ENCODE measurements around the gene NFE2L3.
A peak's percentile ranks its signal among the peaks of the same experiment; 100 is the strongest.
"Not testable (repeated sequence)": the region's sequence is repeated elsewhere in the genome, so short reads cannot be mapped to it uniquely, and the experiment has no call there.

Gene NFE2L3

DNA sequence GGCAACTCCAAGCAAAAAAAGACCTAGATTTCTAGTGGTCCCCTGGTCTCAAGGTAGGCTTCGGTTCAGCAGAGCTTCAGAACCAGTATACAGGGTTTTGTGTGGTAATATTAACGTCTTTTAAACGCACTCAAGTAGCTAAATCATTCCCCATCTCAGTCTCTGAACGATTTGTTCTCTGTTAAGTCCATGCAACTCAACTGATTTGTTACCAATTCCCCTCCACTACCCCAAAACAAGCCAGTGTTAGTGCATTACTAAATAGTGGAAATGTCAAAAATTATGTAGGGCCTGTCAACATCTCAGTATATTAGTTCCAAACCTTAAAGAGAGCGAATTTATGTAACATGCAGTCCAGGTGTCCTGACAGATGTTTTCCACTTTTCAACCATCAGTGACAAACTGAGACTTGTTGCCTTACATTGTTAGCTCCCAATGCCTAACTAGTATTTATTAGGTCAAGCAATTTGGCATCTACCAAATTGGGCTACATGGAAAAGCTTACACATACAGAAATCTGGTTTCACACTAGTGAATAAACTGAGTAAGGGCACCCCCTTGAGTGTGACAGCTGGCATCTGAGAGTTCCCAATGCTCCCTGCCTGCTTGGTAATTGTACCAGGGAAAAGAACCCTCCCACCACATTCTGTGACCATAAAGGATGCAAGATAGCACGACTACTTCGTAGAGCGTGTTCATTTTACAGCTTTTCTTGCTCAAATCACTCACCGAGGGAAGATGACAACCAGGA lies 36.4 kb downstream of the NFE2L3 start:
- DNase-seq = no peak

GRCh38 chr7:26188957-26189541 lies 37.1 kb downstream of the NFE2L3 start:
- DNase-seq = no peak

DNA sequence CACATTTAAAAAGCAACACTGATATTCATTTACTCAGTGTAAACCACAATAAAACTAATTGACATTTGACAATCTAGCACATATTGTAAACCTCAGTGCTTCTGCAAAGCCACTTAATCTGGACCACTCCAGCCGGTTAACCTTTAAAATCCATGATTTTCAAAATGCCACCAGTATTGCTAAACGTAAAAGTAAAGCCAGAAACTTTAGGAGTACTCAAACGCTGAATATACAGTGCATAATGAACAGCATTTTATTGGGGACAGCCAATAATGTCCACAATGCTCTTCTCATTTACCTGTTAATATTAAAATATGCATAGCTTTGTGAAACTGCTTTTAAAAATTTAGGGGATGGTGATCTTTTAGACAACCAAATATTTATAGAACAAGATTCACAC lies 37.7 kb downstream of the NFE2L3 start:
- DNase-seq = no peak

DNA sequence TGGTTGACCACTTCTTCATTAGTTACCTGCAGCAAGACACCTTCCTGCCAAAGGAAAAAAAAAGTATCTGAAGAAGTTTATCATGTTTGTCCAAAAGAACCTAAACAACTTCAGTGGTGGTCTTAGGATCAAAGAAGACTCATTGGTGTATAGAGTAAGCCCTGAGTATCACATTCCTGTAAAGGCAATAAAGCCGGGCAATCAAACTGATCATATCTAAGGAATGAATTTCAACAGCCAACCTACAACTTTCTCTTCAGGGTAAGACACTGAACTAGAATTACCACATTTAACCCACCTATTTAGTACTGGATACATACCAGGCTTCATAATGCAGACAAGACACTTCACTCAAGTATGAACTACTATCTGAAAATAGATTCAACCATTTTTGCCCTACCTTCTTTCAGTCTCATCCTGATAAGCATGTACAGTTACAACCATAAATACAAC lies 38.4 kb downstream of the NFE2L3 start:
- no peak for DNase-seq

GRCh38 chr7:26191233-26191973 lies 39.4 kb downstream of the NFE2L3 start:
- no peak for DNase-seq

- DNase-seq = no peak
Measured at GRCh38 chr7:26191974-26192479, 40.0 kb downstream of the NFE2L3 start.

GRCh38 chr7:26192485-26193087 lies 40.6 kb downstream of the NFE2L3 start:
- no peak for DNase-seq

DNA sequence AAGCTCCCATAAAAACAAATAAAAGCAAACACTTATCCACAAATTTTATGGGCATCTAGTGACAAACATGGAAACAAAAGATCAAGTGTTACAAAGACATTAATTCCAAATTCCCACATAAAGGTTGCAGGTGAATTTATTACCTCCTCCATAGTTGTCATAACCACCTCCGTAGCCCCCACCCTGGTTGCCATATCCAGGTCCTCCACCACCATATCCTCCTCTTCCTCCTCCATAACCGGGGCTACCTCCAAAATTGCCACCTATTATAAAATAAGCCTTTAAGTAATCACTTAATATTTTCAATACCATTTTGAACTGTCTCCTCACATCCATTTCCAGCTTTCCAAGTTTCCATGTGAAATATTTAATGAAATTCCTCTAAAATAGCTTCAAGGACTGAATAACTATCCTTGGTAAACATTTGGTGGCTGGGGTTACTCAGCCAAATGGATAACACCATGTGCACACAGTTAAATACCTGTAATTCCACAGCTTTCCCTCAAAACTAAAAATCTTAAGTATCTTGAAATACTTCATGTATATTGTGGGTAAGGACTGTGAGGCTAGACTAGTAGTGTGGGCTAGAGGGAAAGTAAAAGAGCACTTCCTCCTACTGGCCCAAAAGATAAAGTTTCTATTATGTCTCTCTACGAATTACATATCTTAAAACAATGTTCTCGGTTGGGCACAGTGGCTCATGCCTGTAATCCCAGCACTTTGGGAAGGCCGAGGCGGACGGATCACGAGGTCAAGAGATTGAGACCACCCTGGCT lies 41.6 kb downstream of the NFE2L3 start:
- no peak for DNase-seq

GRCh38 chr7:26194764-26195163 lies 42.8 kb downstream of the NFE2L3 start:
- DNase-seq = not testable (repeated sequence)

DNA sequence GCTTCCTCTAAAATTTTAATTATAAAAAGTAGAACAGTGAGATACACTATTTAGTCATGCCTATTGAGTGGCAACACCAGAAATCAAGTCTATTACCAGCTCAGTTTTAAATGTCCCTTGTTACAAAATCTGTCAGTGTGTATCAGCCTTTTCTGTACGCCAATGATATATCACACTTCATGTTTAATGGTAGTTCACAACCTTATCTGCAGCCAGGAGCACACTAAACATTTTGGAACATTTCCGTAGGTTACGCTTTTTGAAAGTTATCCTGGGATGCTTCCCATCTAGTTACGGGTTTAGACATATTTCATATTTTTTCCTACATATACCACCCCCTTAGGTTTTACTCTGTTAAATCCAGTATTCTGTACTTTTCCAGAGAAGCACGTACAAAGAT lies 43.2 kb downstream of the NFE2L3 start:
- no peak for DNase-seq

- DNase-seq = no peak
Measured at GRCh38 chr7:26195867-26196657, 44.1 kb downstream of the NFE2L3 start.

DNA sequence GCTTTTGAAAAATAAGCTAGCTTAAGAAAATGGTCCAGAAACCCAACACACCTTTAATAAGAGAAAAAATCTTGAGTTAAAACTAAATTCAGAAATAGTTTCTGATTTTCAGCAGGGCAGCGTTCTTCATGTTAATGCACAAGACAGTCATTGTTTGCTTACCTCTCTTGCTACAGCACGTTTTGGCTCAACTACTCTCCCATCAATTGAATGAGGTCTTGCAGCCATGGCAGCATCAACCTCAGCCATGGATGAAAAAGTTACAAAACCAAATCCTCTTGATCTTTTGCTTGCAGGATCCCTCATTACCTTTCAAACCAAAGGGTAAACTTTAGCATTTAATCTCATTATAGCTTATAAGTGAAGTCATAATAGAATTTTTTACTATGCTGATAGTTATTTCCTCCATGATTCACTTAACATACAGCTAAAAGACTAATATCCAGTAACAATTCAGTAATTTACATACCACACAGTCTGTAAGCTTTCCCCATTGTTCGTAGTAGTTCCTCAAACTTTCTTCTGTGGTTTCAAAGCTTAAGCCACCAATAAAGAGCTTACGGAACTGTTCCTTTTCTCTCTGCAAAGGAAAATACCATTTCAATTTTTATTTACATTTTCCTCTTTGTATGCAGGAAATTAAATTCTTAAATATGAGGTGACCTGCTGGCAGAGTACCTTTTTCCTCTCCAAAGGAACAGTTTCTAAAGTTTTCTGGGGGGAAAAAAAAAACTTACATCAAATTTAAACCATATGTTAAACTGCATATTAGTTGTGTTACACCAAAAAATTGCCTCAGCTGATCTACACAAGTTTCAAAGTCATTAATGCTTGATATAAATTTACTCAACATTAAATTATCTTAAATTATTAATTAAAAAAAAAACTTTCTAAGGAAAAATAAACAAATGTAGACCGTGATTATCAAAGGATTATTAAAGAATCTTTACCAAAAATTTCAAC lies 45.4 kb downstream of the NFE2L3 start:
- DNase-seq = no peak

DNA sequence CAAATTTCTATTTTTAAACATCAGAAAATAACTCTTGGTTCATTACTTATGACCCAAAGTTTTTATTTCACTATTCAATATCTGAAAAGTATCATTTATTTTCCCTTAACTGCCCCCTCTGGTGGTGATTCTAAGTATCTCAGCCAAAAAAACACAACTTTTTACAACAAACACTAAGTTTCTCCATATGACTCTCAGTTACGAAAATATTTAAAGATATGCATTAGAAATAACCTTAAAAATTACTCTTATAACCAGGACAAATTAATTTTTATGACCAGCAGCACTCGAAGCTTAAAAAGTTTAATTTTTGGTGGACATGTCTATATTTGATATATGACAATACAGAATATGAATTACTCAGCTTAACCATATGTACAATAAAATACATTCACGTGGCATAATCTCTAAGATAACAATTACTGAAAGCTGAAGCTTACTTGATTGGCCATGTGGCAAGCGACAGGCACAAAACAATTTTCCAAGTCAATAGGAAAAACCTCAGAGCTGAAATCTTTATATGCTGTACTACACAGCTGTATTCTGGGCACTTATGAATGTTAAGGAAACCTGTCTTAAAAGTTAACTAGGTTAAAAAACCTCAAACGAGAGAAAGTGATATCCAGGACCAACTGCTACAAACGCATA lies 46.3 kb downstream of the NFE2L3 start:
- no peak for DNase-seq

- no peak for DNase-seq
Measured at GRCh38 chr7:26198781-26199169, 46.8 kb downstream of the NFE2L3 start.

DNA sequence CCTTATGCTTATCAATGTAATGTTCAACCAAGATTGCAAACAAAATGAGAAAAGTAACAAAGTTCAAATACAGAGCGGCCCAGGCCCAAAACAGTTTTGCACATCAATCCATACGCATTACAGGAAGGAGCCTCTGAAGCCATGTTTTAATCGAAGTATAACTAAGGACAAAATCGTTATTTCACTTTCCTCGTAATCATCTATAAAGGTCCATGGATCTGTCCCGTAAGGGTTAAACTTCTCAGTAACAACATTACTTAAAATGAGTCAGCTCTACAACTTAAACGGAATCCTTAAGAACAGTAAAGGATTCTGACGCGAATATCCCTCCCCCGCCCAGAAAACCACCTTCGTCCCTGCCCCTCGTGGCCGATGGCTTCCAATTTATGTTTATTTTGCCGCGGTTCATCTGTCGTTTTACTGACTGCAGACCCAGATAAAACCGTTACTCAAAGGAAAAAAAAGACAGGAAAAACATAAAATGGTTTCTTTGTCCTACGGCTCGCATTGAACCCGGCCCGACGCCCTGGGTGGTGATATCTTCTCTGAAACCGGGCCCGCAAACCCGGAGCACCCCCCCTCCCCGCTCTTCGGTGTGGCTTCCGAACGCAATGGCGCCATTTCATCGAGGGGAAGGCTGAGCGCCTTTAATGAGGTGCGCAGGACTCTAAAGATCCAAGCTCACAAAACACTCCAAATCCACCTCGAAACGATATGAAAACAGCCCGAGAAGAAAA lies 47.5 kb downstream of the NFE2L3 start:
- peak; percentile 62 for DNase-seq

DNA sequence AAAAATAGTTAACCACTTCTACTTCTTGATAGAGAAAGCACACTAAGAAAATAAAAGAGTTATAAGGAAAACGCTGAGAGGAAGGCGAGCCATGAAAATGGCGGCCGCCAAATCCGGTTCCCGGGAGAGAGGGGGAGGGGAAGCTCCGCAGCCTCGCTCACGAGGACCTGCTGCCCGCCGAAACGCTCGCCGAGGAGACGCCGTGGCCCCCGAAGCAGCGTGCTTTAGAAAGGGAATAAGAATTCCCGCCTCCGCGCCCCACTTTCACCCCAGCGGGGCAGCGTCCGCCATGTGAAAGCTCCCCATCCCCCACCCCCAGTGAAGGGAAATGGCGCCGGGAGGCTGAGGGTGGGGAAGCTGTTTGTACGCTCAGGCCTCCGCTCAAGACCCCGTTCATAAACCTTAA lies 48.0 kb downstream of the NFE2L3 start:
- peak; percentile 60 for DNase-seq

GRCh38 chr7:26200444-26201246 lies 48.6 kb downstream of the NFE2L3 start, which contains the start of gene HNRNPA2B1:
Gene HNRNPA2B1, minus strand, starts transcription at chr7:26200746. Its CDS starts 169 bp downstream, at chr7:26200577.
- peak; percentile 100 for DNase-seq
